CD14-positive monocyte (primary cell): ENCODE measurements around the gene KCTD19. TPM values are rescaled to one million over a fixed set of nuclear protein-coding genes. Genes with fewer than 3 reads are reported as not detected.

Experiments
- DNase-seq, 3 donors: peaks; one replicate each; pipeline ENCODE4 v3.0.0-alpha.2; 2011 to 2022
- H2AFZ ChIP-seq: 2 replicates; pipeline ENCODE4 v1.6.0; 2012; ENCODE audit warnings: mild to moderate bottlenecking, low read depth, low read length, inconsistent platforms; ENCODE audit not compliant: insufficient read depth, poor library complexity, severe bottlenecking
- H3K27ac ChIP-seq, 2 donors: 1 replicate in 1 of 2; 2 replicates in 1 of 2; pipeline ENCODE4 v1.5.1; 2012 to 2013; ENCODE audit warnings: low read length in 2 of 2, control low read depth in 1 of 2, inconsistent platforms in 1 of 2, low read depth in 1 of 2, mild to moderate bottlenecking in 1 of 2
- H3K27me3 ChIP-seq, 2 donors: one replicate each; pipeline versions ENCODE4 v1.6.0 to v1.6.1; 2011 to 2013; ENCODE audit warnings: low read length in 2 of 2; ENCODE audit not compliant: control insufficient read depth in 2 of 2, insufficient read depth in 2 of 2
- H3K36me3 ChIP-seq, 2 donors: replicated peaks in 1 of 2; 1 replicate in 1 of 2; 2 replicates in 1 of 2; pipeline versions ENCODE4 v1.5.1 to v1.6.1; 2012 to 2013; ENCODE audit warnings: low read length in 2 of 2, control low read depth in 1 of 2, inconsistent platforms in 1 of 2, mild to moderate bottlenecking in 1 of 2; ENCODE audit not compliant: insufficient read depth in 2 of 2, control insufficient read depth in 1 of 2
- H3K4me1 ChIP-seq, 2 donors: 1 replicate in 1 of 2; 2 replicates in 1 of 2; pipeline versions ENCODE4 v1.5.1 to v1.6.1; 2012 to 2013; ENCODE audit warnings: low read length in 2 of 2, control low read depth in 1 of 2, inconsistent platforms in 1 of 2, mild to moderate bottlenecking in 1 of 2, moderate library complexity in 1 of 2; ENCODE audit not compliant: insufficient read depth in 2 of 2, control insufficient read depth in 1 of 2
- H3K4me2 ChIP-seq: replicated peaks from 2 replicates; pipeline ENCODE3; 2012; ENCODE audit warnings: low read length, moderate library complexity, mild to moderate bottlenecking; ENCODE audit not compliant: poor library complexity, severe bottlenecking; ENCODE audit errors: extremely low read depth
- H3K4me3 ChIP-seq, 3 experiments: fragments of 200-600 bp in 1 of 3; sonication (generic) in 1 of 3; replicated peaks in 1 of 3; 1 replicate in 2 of 3; 2 replicates in 1 of 3; pipeline ENCODE4 v1.5.1; 2011 to 2013; ENCODE audit warnings: low read length in 3 of 3, mild to moderate bottlenecking in 3 of 3, control low read depth in 2 of 3, low read depth in 2 of 3, inconsistent platforms in 1 of 3, moderate library complexity in 1 of 3
- H3K79me2 ChIP-seq: 2 replicates; pipeline ENCODE4 v1.6.0; 2012; ENCODE audit warnings: mild to moderate bottlenecking, control low read depth, inconsistent platforms, low read length, moderate library complexity; ENCODE audit not compliant: insufficient read depth
- H3K9ac ChIP-seq: 2 replicates; pipeline ENCODE4 v1.6.0; 2017; ENCODE audit warnings: low read length, mild to moderate bottlenecking; ENCODE audit not compliant: insufficient read depth, poor library complexity, severe bottlenecking
- H3K9me3 ChIP-seq, 2 donors: replicated peaks in 1 of 2; 1 replicate in 1 of 2; 2 replicates in 1 of 2; pipeline versions ENCODE4 v1.5.1 to v1.6.1; 2012 to 2013; ENCODE audit warnings: low read length in 2 of 2, control low read depth in 1 of 2; ENCODE audit not compliant: control insufficient read depth in 1 of 2, insufficient read depth in 1 of 2
- H4K20me1 ChIP-seq: 2 replicates; pipeline ENCODE4 v1.6.0; 2012; ENCODE audit warnings: mild to moderate bottlenecking, low read length, control low read depth, moderate library complexity; ENCODE audit not compliant: insufficient read depth
- H3K27ac Mint-ChIP-seq, 7 donors: one replicate each; pipeline ENCODE4 v1.8.0; 2020; ENCODE audit warnings: mild to moderate bottlenecking in 7 of 7, mixed read lengths in 7 of 7, moderate library complexity in 6 of 7, inconsistent platforms in 2 of 7
- H3K27me3 Mint-ChIP-seq, 3 donors: one replicate each; pipeline ENCODE4 v1.8.0; 2021 to 2022; ENCODE audit warnings: low read depth in 3 of 3, mild to moderate bottlenecking in 3 of 3, mixed read lengths in 3 of 3, moderate library complexity in 3 of 3, inconsistent platforms in 1 of 3
- H3K36me3 Mint-ChIP-seq, 2 donors: one replicate each; pipeline ENCODE4 v1.8.0; 2020; ENCODE audit warnings: mixed read lengths in 2 of 2, inconsistent platforms in 1 of 2, mild to moderate bottlenecking in 1 of 2
- H3K4me1 Mint-ChIP-seq: one replicate; pipeline ENCODE4 v1.8.0; 2020; ENCODE audit warnings: mild to moderate bottlenecking, mixed read lengths
- H3K4me3 Mint-ChIP-seq, 2 donors: one replicate each; pipeline ENCODE4 v1.8.0; 2020; ENCODE audit warnings: mild to moderate bottlenecking in 2 of 2, mixed read lengths in 2 of 2, moderate library complexity in 1 of 2
- H3K9me3 Mint-ChIP-seq, 7 donors: one replicate each; pipeline ENCODE4 v1.8.0; 2020 to 2022; ENCODE audit warnings: mixed read lengths in 7 of 7, mild to moderate bottlenecking in 6 of 7, moderate library complexity in 6 of 7, inconsistent platforms in 2 of 7
- WGBS: methylation state at CpG from one replicate; pipeline ENCODE4 v1.1.5; 2013; ENCODE audit warnings: missing lambda C conversion rate; ENCODE audit not compliant: insufficient coverage; 5-methylcytosine and 5-hydroxymethylcytosine counted together
- intact Hi-C, 2 donors: fragments of 100-400 bp; cut with micrococcal nuclease; formaldehyde crosslinking; loops; one replicate each; pipeline versions ENCODE4 v1.15.0 to v1.15.1; 2023
- polyA plus RNA-seq, 3 donors: library from polyadenylated mRNA; depleted of rRNA in 1 of 3; unstranded in 2 of 3; stranded (reverse) in 1 of 3; fragments of 300-500 nt in 2 of 3; fragments of >200 nt in 1 of 3; fragmentation: Illumina TruSeq in 2 of 3; gene quantifications; 1 replicate in 2 of 3; 2 replicates in 1 of 3; pipeline ENCODE4 v1.2.3, GENCODE V29; 2012 to 2021
- TF ChIP-seq, protein P1 (sequence below): fragments of 200-600 bp; IDR thresholded peaks from one replicate; pipeline ENCODE4 v1.8.0; 2022; ENCODE audit warnings: antibody characterized with exemption, mild to moderate bottlenecking

The KCTD19 gene
- polyA plus RNA-seq, 3 donors = not detected

GRCh38 chr16:67257486-67258160 lies 68.9 kb downstream of the KCTD19 start:
- Histone ChIP-seq H3K4me1 (no peaks in the 10 kb centered on the region), H3K4me3 (no peak overlapping the region), H4K20me1 (no peaks in the 10 kb centered on the region), H3K79me2 (no peaks in the 10 kb centered on the region), H3K27ac (no peak overlapping the region), H3K4me2 (no peak overlapping the region), H3K36me3 (no peaks in the 10 kb centered on the region), H2AFZ (no peak overlapping the region), H3K27me3 (no peaks in the 10 kb centered on the region), H3K9me3 (no peaks in the 10 kb centered on the region), H3K9ac (no peak overlapping the region)
- Mint-ChIP-seq H3K27ac (peak overlapping the region in 1 of 7 donors; percentile 4), H3K4me3 (no peak overlapping the region), H3K4me1 (peaks cover 2% of the 10 kb centered on the region), H3K36me3 (no peaks in the 10 kb centered on the region), H3K27me3 (peaks cover 5 to 10% (median 7%) of the 10 kb centered on the region in 3 donors), H3K9me3 (peaks cover 0 to 3% (median 0%) of the 10 kb centered on the region in 7 donors)
- TF ChIP-seq, protein P1, sequence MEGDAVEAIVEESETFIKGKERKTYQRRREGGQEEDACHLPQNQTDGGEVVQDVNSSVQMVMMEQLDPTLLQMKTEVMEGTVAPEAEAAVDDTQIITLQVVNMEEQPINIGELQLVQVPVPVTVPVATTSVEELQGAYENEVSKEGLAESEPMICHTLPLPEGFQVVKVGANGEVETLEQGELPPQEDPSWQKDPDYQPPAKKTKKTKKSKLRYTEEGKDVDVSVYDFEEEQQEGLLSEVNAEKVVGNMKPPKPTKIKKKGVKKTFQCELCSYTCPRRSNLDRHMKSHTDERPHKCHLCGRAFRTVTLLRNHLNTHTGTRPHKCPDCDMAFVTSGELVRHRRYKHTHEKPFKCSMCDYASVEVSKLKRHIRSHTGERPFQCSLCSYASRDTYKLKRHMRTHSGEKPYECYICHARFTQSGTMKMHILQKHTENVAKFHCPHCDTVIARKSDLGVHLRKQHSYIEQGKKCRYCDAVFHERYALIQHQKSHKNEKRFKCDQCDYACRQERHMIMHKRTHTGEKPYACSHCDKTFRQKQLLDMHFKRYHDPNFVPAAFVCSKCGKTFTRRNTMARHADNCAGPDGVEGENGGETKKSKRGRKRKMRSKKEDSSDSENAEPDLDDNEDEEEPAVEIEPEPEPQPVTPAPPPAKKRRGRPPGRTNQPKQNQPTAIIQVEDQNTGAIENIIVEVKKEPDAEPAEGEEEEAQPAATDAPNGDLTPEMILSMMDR = no peak
- intact Hi-C loops = no loop called here
- DNase-seq = no peak
- 100% methylated on average over 1 of the region's 4 CpGs for WGBS

DNA sequence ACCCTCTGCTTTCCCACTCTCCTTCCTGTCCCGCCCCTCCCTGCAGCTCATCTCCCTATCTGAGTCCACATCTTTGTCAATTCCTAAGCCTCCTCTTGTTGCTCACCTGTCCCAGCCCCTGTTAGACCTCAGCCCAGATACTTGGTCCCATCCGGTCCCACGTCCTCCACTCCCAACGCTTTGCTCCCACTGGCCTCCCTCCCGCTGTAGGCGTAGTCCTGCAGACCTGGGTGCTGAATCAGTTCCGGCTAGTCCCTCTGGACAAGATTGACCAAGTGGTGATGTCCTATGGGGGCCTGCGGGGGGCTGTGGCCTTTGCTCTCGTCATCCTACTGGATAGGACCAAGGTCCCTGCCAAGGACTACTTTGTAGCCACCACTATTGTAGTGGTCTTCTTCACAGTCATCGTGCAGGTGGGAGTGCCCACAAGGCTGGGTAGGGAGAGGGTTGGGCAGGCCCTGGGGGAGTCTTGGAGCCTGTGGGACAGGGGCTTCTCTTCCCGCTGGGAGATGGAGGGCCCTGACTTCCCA lies 69.8 kb downstream of the KCTD19 start:
- no peak overlapping the region for H3K4me3 Mint-ChIP-seq
- no peak overlapping the region for H2AFZ ChIP-seq
- H3K4me3 ChIP-seq = no peak overlapping the region
- WGBS = 94% methylated on average over 10 of the region's 11 CpGs
- H3K36me3 ChIP-seq = no peaks in the 10 kb centered on the region
- H3K27me3 Mint-ChIP-seq = peaks cover 5 to 13% (median 10%) of the 10 kb centered on the region in 3 donors
- H3K27me3 ChIP-seq = no peaks in the 10 kb centered on the region
- peaks cover 2% of the 10 kb centered on the region for H3K4me1 Mint-ChIP-seq
- intact Hi-C loops = no loop called here
- no peak overlapping the region for H3K9ac ChIP-seq
- H3K36me3 Mint-ChIP-seq = no peaks in the 10 kb centered on the region
- H3K79me2 ChIP-seq = no peaks in the 10 kb centered on the region
- no peak overlapping the region for H3K27ac ChIP-seq
- no peaks in the 10 kb centered on the region for H4K20me1 ChIP-seq
- H3K9me3 Mint-ChIP-seq = peaks cover 0 to 3% (median 0%) of the 10 kb centered on the region in 7 donors
- TF ChIP-seq, protein P1 = no peak
- no peaks in the 10 kb centered on the region for H3K4me1 ChIP-seq
- no peak overlapping the region for H3K27ac Mint-ChIP-seq
- DNase-seq = no peak
- H3K4me2 ChIP-seq = no peak overlapping the region
- no peaks in the 10 kb centered on the region for H3K9me3 ChIP-seq
